PFSK-1 (cell line): ENCODE results near the gene TM9SF3.

Source experiments
- POLR2AphosphoS5 ChIP-seq: IDR thresholded peaks from 2 replicates; pipeline ENCODE4 v1.6.1; 2012; ENCODE audit warnings: low read depth, mild to moderate bottlenecking, control low read depth, low read length, moderate library complexity
- TAF1 ChIP-seq: IDR thresholded peaks from 2 replicates; pipeline ENCODE4 v1.6.1; 2012; ENCODE audit warnings: low read length, control low read depth, borderline replicate concordance; ENCODE audit not compliant: insufficient read depth

DNA sequence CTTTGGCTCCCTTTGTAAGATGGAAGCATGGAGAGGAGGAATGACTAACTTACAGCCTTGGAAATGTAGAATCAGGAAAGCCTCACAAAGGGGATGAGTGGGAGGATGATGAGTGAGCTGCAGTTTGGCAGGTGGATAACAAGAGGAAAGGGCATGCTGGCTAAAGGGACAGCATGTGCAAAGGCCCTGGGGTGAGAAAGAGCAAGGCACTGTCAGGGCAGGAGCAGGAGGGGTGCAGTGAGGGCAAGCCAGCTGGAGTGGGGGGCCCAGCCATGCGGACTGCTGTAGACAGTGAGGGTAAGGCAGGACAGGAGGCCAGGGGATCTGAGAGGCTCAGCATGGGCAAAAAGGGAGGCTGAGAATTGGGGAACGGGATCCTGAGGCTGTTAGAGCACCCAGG is 93.6 kb downstream of the TM9SF3 start:
- no peak for TF ChIP-seq POLR2AphosphoS5
- TF ChIP-seq TAF1: no peak
